Measurements from ENCODE around the gene WDFY2. TPM values are rescaled to one million over a fixed set of nuclear protein-coding genes. Genes with fewer than 3 reads are reported as not detected.

WDFY2 gene
- total and polyA plus RNA-seq, 2 of the 13 experiments (the other 11 are each of a cell fraction or from before 2014, with no cell fraction given): 22.6 to 27.0 TPM

- no peaks in the 10 kb centered on the region for H3K9me3 ChIP-seq (ENCODE audit: low read length)
- BruUV-seq (replicated peaks): no TSS peak
- ChIA-PET POLR2A (interaction anchor here (0.6 to 0.9 kb wide), 2 partner anchors 137 to 174 kb away, joined by 3 to 5 read pairs; partner anchors contain the start of gene INTS6), CTCF (ENCODE audit: low intra/inter-chr PET ratio, low total read pairs) (no interaction called here)
- TF ChIP-seq EZH2 (conservative IDR thresholded peaks at IDR 0.05; ENCODE audit: low read depth, low read length) (no peak), ASH2L (IDR thresholded peaks at IDR 0.05; ENCODE audit: insufficient read length, low read depth, low read length) (no peak), ARHGAP35 (CRISPR knock-in tag; IDR thresholded peaks at IDR 0.05; ENCODE audit: borderline replicate concordance) (no peak), ZNF75D (CRISPR knock-in tag; IDR thresholded peaks at IDR 0.05; ENCODE audit: borderline replicate concordance) (no peak), ZNF253 (CRISPR knock-in tag; IDR thresholded peaks at IDR 0.05; ENCODE audit: borderline replicate concordance) (no peak), RBM22 (optimal IDR thresholded peaks at IDR 0.05; ENCODE audit: low read length) (no peak), YY1 (IDR thresholded peaks at IDR 0.05; ENCODE audit: insufficient read depth, insufficient replicate concordance, low read depth, low read length) (no peak), NCOR1 (IDR thresholded peaks at IDR 0.05; ENCODE audit: borderline replicate concordance, low read length) (no peak), TP53 (CRISPR knock-in tag; conservative IDR thresholded peaks at IDR 0.05) (no peak), KLF11 (CRISPR knock-in tag; IDR thresholded peaks at IDR 0.05) (no peak), GATAD1 (CRISPR knock-in tag; IDR thresholded peaks at IDR 0.05) (no peak), ZEB1 (IDR thresholded peaks at IDR 0.05; ENCODE audit: insufficient replicate concordance, low read depth) (no peak)
- TF ChIP-seq, protein P1, sequence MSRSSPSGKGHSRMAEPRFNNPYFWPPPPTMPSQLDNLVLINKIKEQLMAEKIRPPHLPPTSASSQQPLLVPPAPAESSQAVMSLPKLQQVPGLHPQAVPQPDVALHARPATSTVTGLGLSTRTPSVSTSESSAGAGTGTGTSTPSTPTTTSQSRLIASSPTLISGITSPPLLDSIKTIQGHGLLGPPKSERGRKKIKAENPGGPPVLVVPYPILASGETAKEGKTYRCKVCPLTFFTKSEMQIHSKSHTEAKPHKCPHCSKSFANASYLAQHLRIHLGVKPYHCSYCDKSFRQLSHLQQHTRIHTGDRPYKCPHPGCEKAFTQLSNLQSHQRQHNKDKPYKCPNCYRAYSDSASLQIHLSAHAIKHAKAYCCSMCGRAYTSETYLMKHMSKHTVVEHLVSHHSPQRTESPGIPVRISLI (CRISPR knock-in tag; IDR thresholded peaks at IDR 0.05; ENCODE audit: borderline replicate concordance): no peak
- TF ChIP-seq, protein P2, sequence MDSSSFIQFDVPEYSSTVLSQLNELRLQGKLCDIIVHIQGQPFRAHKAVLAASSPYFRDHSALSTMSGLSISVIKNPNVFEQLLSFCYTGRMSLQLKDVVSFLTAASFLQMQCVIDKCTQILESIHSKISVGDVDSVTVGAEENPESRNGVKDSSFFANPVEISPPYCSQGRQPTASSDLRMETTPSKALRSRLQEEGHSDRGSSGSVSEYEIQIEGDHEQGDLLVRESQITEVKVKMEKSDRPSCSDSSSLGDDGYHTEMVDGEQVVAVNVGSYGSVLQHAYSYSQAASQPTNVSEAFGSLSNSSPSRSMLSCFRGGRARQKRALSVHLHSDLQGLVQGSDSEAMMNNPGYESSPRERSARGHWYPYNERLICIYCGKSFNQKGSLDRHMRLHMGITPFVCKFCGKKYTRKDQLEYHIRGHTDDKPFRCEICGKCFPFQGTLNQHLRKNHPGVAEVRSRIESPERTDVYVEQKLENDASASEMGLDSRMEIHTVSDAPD (CRISPR knock-in tag; IDR thresholded peaks at IDR 0.05): no peak
- peak overlapping the region; percentile 28; the same call in 1 of the 2 replicates for H3K9ac ChIP-seq (ENCODE audit: insufficient read depth, low read depth, low read length)
- no peak overlapping the region for H3K4me3 ChIP-seq (replicated peaks in 1 of 3; ENCODE audit: insufficient read depth in 1 of 3, low read depth in 2 of 3, low read length in 3 of 3)
- DNase-seq (ENCODE audit: low spot score) (no peak), FAIRE-seq (no peak), ATAC-seq (no peak)
- peaks cover 96% of the 10 kb centered on the region for H3K79me2 ChIP-seq (ENCODE audit: insufficient read depth, low read length)
- H3K36me3 ChIP-seq (replicated peaks in 1 of 2; ENCODE audit: control insufficient read depth in 1 of 2, insufficient read depth in 2 of 2, low read length in 2 of 2): peaks cover 0 to 6% of the 10 kb centered on the region in 2 experiments; a peak in 3 of 5 replicates
- intact Hi-C loops (cut with micrococcal nuclease; ENCODE audit: unreplicated experiment) (loop anchor here (5.0 to 10.0 kb wide), 3 partner anchors 145 to 208 kb away; no protein-coding TSS in a partner anchor), in situ Hi-C loops (cut with HindIII; ENCODE audit: extremely low pct_ligation_motif_present, low pct_unique_long_range_greater_than_20kb) (loop anchor here (10.0 kb wide), 1 partner anchor 145 kb away; no protein-coding TSS in a partner anchor)
- 64% methylated on average over 2 of the region's 2 CpGs for WGBS (ENCODE audit: low lambda C conversion rate)
- no peak overlapping the region for H2AFZ ChIP-seq (ENCODE audit: low read length)
- H4K20me1 ChIP-seq (ENCODE audit: insufficient read depth, low read length): peaks cover 9% of the 10 kb centered on the region; the same call in 1 of the 2 replicates
- peaks cover 75% of the 10 kb centered on the region for H3K4me1 ChIP-seq (ENCODE audit: insufficient read depth, low read length)
- peak overlapping the region; percentile 41 for H3K4me2 ChIP-seq (ENCODE audit: low read depth, low read length)
- no peaks in the 10 kb centered on the region; a peak in 1 of 5 replicates for H3K27me3 ChIP-seq (ENCODE audit: control insufficient read depth in 1 of 2, insufficient read depth in 2 of 2, low read length in 2 of 2)
- H3K27ac ChIP-seq (ENCODE audit: extremely low read length, insufficient read depth, low read length): peak overlapping the region; percentile 45
These were observed 5.5 kb downstream of the WDFY2 start for GRCh38 chr13:51589793-51590192.

All from HepG2 (cell line).